NCI-H82 treated with DMSO at 0.1 percent for 48 hours (cell line): ENCODE results near the gene UBXN6.
A peak's percentile ranks its signal among the peaks of the same experiment; 100 is the strongest.

Experiments used
- DNase-seq: peaks from one replicate; lab custom pipeline; 2025; ENCODE audit not compliant: unreplicated experiment; lab: John Stamatoyannopoulos, UW

Gene UBXN6

DNA sequence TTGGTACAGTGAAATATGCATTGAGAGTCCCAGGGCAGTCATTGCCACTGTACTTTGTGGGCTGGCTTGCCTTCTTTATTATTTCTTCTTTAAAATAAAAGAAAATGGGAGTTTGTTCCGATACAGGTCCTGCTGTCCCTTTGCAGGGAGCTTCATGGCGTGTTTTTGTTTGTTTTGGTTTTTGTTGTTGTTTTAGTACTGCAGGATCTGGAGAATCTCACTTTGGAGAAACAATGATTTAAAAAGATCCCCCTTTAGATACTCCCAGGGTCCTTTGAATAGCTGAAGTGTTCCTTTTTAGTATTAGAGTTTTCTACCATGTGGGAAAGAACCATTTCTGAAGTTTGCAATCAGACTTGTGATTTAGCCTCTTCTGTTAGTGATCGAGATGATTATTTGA, 44.0 kb downstream of the UBXN6 start:
- DNase-seq = no peak

DNA sequence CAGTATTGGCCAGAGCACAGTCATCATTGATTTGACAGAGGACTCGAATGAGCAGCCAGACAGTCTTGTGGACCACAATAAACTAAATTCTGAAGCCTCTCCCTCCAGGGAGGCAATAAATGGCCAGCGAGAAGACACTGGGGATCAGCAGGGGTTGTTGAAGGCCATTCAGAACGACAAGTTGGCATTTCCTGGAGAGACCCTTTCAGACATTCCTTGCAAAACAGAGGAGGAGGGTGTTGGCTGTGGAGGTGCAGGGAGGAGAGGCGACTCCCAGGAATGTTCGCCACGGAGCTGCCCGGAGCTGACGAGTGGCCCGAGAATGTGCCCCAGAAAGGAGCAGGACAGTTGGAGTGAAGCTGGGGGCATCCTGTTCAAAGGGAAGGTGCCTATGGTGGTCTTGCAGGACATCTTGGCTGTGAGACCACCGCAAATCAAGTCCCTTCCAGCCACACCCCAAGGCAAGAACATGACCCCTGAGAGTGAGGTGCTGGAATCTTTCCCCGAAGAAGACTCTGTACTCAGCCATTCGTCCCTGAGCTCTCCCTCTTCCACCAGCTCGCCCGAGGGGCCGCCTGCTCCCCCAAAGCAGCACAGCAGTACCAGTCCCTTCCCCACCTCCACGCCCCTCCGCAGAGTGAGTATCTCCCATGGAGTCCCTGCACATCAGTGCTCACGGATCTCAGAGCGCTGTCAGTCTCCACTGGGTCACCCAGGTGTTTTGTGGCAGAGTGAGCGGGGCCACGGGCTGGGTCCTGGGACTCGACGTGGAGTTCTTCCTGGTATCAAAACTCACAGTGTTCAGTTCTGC, 48.3 kb downstream of the UBXN6 start:
- DNase-seq = no peak

DNA sequence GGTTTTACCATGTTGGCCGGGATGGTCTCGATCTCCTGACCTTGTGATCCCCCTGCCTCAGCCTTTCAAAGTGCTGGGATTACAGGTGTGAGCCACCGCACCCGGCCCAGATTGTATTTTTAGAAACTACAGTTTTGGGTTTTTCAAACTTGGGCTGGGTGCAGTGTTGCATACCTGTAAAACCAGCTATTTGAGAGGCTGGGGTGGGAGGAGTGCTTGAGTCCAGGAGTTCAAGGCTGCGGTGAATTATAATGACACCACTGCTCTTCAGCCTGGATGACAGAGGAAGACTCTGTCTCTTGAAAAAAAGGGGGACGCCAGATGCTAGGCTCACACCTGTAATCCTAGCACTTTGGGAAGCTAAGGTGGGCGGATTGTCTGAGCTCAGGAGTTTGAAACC, 51.0 kb downstream of the UBXN6 start:
- no peak for DNase-seq

- DNase-seq = no peak
These were observed 51.6 kb downstream of the UBXN6 start for GRCh38 chr19:4405977-4406376.

DNA sequence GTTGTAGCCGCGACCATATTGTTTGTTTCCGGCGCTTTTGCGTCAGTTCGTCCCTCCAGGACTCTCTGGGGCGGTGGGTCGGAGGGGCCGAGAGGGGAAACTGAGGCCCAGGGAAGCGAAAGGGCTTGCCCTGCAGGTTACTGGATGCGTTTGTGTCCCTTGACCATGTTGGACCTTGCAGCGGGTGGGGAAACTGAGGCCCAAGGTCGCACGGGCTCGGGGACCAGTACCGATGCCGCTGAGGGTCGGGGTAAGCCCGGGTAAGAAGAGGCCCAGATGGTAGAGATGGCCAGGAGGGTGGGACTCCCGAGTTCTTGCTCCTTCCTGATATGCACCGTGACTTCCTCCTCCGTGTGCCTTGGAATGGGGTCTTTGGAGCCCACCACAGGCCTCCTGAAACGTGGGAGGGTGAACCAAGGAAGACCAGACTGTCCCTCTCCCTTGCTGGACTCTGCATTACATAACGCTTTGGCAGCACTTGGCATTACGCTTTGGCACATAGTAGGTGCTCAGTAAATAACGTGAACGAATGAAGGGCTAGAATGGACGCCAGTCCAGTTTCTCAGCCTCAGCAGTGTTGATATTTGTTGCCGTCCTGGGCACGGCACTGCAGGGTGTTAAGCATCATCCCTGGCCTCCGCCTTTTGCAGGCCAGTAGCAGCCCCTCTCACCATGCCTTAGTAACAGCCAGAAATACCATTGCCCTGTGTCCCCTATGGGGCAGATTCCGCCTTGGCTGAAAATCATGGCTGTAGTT, 54.4 kb downstream of the UBXN6 start:
- DNase-seq = no peak

- DNase-seq = peak; percentile 98
These were observed 55.2 kb downstream of the UBXN6 start, which contains the start of gene CHAF1A for GRCh38 chr19:4402171-4403004. TSS of gene CHAF1A (plus strand) at chr19:4402640. CDS start at chr19:4402763, 123 bp downstream.

DNA sequence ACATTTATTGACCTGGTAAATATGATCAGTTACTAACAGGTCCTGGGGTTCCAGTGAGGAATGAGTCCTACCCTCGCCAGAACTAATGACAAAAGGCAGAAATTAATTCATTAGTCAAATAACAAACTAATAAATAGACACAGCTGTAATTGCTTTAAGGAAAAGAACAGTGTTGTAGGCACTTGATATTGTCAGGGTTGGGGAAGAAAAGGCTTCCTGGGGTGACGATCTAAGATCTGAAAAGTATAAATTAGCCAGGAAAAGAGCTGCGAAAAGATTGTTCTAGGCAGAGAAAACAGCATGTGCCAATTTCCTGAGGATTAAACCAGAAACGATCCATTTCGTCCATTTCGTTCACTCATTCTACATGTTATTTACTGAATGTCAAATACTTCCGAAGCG, 55.8 kb downstream of the UBXN6 start:
- no peak for DNase-seq

DNA sequence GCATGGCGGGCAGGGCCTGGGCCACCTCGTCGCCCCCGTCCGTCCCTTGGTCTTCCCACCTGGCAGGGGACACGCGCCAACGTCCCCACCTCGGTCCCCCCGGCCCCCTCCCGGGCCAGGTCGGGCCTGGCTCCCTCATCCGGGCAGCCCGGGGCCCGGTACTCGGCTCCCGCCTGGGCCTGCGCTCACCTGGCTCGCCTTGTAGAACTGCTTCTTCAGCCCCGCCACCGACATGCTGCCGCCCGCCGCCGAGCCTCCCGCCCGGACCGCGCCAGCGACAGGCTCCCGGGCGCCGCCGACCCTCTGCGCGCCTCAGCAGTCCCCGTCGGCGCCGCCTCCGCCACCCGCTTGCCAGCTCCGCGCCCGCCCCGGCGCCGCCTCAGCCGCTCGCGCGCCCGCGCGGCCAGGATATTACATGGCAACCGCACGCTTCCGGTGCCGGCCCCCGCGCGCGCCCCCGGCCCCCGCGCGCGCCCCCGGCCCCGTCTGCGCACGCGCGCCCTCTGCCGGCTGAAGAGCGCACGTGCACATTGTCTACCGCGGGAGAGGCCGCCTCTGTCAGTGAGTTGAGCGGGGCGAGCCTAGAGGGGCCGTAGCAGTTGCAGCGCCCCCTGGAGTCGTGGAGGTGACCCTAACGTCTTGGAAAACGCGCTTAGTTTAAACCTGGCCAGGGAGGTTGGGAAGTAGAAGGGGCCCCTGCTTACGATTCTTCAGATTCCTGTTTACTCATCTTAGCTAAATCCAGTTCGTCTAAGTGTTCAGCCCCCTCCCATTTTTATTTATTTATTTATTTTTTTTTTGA, 57.3 kb downstream of the UBXN6 start, which contains the start of gene SH3GL1:
TSS of gene SH3GL1 (minus strand) at position 413 of the 802 bp plus-strand sequence. CDS start at position 234, 179 bp downstream.
- peak; percentile 68 for DNase-seq

DNA sequence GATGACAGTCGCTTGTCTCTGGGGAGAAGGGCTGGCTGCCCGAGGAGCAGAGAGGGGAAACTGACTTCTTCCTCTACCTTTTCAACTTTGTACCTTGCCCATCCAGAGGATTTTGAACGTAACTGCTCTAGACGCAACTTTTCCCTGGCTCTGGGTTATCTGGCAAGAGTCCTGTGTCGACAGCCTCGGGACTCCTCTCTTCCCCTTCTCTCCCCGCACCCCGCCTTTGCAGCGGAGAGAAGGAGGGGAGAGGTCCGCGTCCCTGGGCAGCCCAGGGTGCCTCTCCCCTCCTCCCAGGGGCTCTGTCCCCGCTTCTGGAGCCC, 57.8 kb downstream of the UBXN6 start:
- DNase-seq = no peak

DNA sequence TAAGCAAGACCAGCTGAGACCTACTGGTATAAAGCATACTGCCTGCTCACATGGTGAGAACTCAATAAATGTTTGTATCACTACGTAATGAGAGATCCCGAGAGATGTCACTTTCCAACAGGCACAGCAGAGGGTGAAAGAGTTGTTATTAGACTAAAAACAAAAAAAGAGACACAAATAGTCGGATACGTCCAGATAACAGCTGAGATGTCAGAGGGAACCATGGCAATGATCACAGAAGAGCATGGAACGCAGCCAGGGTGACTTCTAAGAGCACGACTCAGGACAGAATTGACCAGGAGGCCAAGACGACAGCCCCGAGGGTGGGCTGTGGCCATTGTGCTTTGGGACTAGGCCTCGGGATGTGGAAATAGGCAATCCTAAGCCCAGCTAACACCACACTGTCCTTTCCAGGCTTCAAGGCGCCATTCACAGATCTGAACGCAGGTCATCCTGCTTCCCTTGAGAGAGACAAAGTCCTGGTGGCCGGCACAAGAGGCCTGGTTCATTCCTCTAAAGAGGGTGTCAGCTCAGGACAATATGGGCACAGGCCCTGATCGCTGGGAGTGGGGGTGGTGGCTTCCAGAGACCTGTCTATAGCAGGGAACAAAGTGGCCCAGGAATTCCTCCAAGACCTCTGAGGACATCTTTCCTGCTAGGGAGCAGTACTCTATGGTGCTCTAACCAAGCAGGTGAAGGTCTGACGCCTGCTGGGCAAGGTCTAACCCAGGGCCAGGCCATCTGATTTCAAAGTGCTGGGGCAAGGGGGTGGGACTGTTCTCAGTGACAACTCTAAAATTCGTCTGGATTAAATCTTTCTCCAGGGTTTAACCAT, 60.4 kb downstream of the UBXN6 start:
- no peak for DNase-seq
